ENCODE measurements around the gene FAM83D. TPM values are rescaled to one million over a fixed set of nuclear protein-coding genes. Genes with fewer than 3 reads are reported as not detected.

The FAM83D gene
- total and polyA plus RNA-seq, 2 experiments from 2014 or later, result 33.3 to 91.3 TPM

DNA sequence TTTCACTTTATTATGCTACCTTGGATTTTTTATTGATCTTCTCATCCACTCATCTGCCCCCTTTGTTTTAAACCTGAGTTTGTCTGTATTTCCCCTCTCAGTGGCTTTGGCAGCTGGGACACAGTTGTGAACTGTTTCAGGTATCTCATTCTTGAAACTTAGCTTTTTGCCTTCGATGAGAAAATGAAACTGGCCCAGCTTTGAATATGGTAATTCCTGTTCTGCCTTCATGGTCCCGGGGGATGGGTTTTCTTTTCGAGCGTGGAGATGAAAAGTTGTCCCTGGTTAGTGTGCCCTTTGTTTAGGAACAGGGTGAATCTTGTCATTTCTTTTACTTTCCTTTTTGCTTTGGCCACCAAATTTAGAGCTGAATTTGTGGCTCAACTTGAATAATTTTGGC is 61.6 kb downstream of the FAM83D start (continued):
- TF ChIP-seq, protein P1, sequence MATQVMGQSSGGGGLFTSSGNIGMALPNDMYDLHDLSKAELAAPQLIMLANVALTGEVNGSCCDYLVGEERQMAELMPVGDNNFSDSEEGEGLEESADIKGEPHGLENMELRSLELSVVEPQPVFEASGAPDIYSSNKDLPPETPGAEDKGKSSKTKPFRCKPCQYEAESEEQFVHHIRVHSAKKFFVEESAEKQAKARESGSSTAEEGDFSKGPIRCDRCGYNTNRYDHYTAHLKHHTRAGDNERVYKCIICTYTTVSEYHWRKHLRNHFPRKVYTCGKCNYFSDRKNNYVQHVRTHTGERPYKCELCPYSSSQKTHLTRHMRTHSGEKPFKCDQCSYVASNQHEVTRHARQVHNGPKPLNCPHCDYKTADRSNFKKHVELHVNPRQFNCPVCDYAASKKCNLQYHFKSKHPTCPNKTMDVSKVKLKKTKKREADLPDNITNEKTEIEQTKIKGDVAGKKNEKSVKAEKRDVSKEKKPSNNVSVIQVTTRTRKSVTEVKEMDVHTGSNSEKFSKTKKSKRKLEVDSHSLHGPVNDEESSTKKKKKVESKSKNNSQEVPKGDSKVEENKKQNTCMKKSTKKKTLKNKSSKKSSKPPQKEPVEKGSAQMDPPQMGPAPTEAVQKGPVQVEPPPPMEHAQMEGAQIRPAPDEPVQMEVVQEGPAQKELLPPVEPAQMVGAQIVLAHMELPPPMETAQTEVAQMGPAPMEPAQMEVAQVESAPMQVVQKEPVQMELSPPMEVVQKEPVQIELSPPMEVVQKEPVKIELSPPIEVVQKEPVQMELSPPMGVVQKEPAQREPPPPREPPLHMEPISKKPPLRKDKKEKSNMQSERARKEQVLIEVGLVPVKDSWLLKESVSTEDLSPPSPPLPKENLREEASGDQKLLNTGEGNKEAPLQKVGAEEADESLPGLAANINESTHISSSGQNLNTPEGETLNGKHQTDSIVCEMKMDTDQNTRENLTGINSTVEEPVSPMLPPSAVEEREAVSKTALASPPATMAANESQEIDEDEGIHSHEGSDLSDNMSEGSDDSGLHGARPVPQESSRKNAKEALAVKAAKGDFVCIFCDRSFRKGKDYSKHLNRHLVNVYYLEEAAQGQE (IDR thresholded peaks at IDR 0.05; ENCODE audit: unreplicated experiment), result no peak
- TF ChIP-seq, protein P2, sequence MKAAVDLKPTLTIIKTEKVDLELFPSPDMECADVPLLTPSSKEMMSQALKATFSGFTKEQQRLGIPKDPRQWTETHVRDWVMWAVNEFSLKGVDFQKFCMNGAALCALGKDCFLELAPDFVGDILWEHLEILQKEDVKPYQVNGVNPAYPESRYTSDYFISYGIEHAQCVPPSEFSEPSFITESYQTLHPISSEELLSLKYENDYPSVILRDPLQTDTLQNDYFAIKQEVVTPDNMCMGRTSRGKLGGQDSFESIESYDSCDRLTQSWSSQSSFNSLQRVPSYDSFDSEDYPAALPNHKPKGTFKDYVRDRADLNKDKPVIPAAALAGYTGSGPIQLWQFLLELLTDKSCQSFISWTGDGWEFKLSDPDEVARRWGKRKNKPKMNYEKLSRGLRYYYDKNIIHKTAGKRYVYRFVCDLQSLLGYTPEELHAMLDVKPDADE (IDR thresholded peaks at IDR 0.05), result no peak

DNA sequence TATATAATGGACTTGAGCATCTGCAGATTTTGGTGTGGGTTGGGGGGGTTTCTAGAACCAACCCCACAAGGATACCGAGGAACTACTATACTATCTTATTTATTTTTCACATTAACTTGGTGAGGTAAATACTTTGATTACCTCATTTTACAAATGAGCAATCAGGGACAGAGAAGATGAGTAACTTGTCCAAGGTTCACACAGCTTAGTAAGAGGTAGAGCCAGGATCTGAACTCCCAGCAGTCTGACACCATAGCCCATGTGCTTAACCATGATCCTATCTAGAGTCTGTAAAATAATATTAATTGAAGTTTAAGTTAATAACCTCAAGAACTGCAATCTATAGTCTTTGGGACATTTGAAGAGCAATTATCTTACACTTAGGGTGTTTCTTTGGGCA is 64.5 kb downstream of the FAM83D start:
- peaks cover 7% of the 10 kb centered on the region for H3K4me1 ChIP-seq (ENCODE audit: insufficient read depth)
- no peaks in the 10 kb centered on the region for H3K9me3 Mint-ChIP-seq
- peaks cover 40% of the 10 kb centered on the region for H3K36me3 Mint-ChIP-seq (ENCODE audit: low read depth)
- peaks cover 3% of the 10 kb centered on the region; the same call in 1 of the 2 replicates for H3K79me2 ChIP-seq (replicated peaks; ENCODE audit: insufficient read depth)
- no peaks in the 10 kb centered on the region for H3F3A ChIP-seq (replicated peaks; ENCODE audit: low read depth)
- no peak overlapping the region for H3K4me3 ChIP-seq
- H4K20me1 ChIP-seq (replicated peaks; ENCODE audit: insufficient read depth), result peaks cover 3% of the 10 kb centered on the region; the same call in 1 of the 2 replicates
- H3K27ac Mint-ChIP-seq, result no peak overlapping the region
- H3K4me2 ChIP-seq, result no peak overlapping the region
- DNase-seq (ENCODE audit: low spot score), result no peak
- peak overlapping the region; percentile 67 for H3K27ac ChIP-seq (ENCODE audit: low read depth)
- peaks cover 8% of the 10 kb centered on the region for H3K36me3 ChIP-seq (ENCODE audit: insufficient read depth)
- H3K9me2 ChIP-seq (ENCODE audit: insufficient read depth), result no peaks in the 10 kb centered on the region
- H3K4me1 Mint-ChIP-seq, result peaks cover 10% of the 10 kb centered on the region; the same call in 2 of the 3 replicates
- H3K27me3 ChIP-seq (ENCODE audit: insufficient read depth), result no peaks in the 10 kb centered on the region
- H3K4me3 Mint-ChIP-seq, result no peak overlapping the region
- no peak for ATAC-seq
- H2AFZ ChIP-seq, result no peak overlapping the region
- H3K27me3 Mint-ChIP-seq (ENCODE audit: insufficient read depth, low read depth, poor library complexity), result no peaks in the 10 kb centered on the region
- TF ChIP-seq EZH2phosphoT487 (IDR thresholded peaks at IDR 0.05; ENCODE audit: unreplicated experiment) (no peak), JUNB (IDR thresholded peaks at IDR 0.05; ENCODE audit: unreplicated experiment) (no peak), ZNF114 (CRISPR knock-in tag; IDR thresholded peaks at IDR 0.05) (no peak), ZNF331 (CRISPR knock-in tag; IDR thresholded peaks at IDR 0.05; ENCODE audit: low read depth) (no peak), STAT1 (IDR thresholded peaks at IDR 0.05; ENCODE audit: unreplicated experiment) (no peak)
- TF ChIP-seq, protein P3, sequence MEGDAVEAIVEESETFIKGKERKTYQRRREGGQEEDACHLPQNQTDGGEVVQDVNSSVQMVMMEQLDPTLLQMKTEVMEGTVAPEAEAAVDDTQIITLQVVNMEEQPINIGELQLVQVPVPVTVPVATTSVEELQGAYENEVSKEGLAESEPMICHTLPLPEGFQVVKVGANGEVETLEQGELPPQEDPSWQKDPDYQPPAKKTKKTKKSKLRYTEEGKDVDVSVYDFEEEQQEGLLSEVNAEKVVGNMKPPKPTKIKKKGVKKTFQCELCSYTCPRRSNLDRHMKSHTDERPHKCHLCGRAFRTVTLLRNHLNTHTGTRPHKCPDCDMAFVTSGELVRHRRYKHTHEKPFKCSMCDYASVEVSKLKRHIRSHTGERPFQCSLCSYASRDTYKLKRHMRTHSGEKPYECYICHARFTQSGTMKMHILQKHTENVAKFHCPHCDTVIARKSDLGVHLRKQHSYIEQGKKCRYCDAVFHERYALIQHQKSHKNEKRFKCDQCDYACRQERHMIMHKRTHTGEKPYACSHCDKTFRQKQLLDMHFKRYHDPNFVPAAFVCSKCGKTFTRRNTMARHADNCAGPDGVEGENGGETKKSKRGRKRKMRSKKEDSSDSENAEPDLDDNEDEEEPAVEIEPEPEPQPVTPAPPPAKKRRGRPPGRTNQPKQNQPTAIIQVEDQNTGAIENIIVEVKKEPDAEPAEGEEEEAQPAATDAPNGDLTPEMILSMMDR (conservative IDR thresholded peaks at IDR 0.05; ENCODE audit: low read depth in 2 of 2), result no peak
- TF ChIP-seq, protein P1 (IDR thresholded peaks at IDR 0.05; ENCODE audit: unreplicated experiment), result no peak

All from GM23338 (cell line).